Left lung (tissue), 10 donors: ENCODE measurements around the gene SEC24B. TPM values are rescaled to one million over a fixed set of nuclear protein-coding genes. Genes with fewer than 3 reads are reported as not detected.

Experiments
- ATAC-seq: fragments of 200-7000 bp; cut with Tn5 transposase; one replicate; pipeline ENCODE4 v1.9.1; 2020; ENCODE audit warnings: moderate library complexity
- DNase-seq, 4 donors: peaks; one replicate each; pipeline ENCODE4 v3.0.0-alpha.2; 2013 to 2020
- H3K27ac ChIP-seq, 2 donors: fragments of 200-600 bp; sonication (generic) in 1 of 2; one replicate each; pipeline versions ENCODE4 v1.5.0 to v1.8.0; 2020 to 2021
- H3K27me3 ChIP-seq, 2 donors: fragments of 200-600 bp; sonication (generic) in 1 of 2; one replicate each; pipeline versions ENCODE4 v1.5.0 to v1.8.0; 2020 to 2021
- H3K36me3 ChIP-seq, 2 donors: fragments of 200-600 bp; sonication (generic) in 1 of 2; one replicate each; pipeline versions ENCODE4 v1.5.0 to v1.8.0; 2020 to 2021
- H3K4me1 ChIP-seq, 2 donors: fragments of 200-600 bp; one replicate each; pipeline ENCODE4 v1.8.0; 2021
- H3K4me3 ChIP-seq, 2 donors: fragments of 200-600 bp; sonication (generic) in 1 of 2; one replicate each; pipeline versions ENCODE4 v1.5.0 to v1.8.0; 2020 to 2021; ENCODE audit warnings: mild to moderate bottlenecking in 1 of 2
- H3K9me3 ChIP-seq, 2 donors: fragments of 200-600 bp; sonication (generic) in 1 of 2; one replicate each; pipeline versions ENCODE4 v1.5.0 to v1.8.0; 2020 to 2021
- CTCF ChIP-seq, 2 donors: fragments of 200-600 bp; sonication (generic) in 1 of 2; IDR thresholded peaks; one replicate each; pipeline versions ENCODE4 v1.5.0 to v1.8.0; 2021; ENCODE audit warnings: antibody characterized with exemption in 2 of 2
- intact Hi-C, 2 donors: fragments of 100-400 bp; cut with DNase I; formaldehyde crosslinking; loops; one replicate each; pipeline versions ENCODE4 v1.11.2 to v1.14.2; 2022
- polyA plus RNA-seq, 6 donors: library from polyadenylated mRNA; unstranded; fragments of 120-200 nt; gene quantifications; one replicate each; pipeline ENCODE4 v1.2.1, GENCODE V29; 2013; ENCODE audit not compliant: insufficient read length in 6 of 6
- total RNA-seq, 2 donors: library from RNA; stranded (reverse); fragmentation: NEBNext Ultra II Directional; extraction: Animal tissue kit (Norgen Biotek cat#: 25700); gene quantifications; one replicate each; pipeline ENCODE4 v1.2.1, GENCODE V29; 2021
- donor health status: DM: no; HTN: yes; CAD: no.
- donor health status: DM: no; HTN: no; CAD: no.

The SEC24B gene
- total and polyA plus RNA-seq, 8 donors = 27.0 to 42.8 (median 37.2) TPM

- Histone ChIP-seq H3K9me3 (no peaks in the 10 kb centered on the region), H3K27me3 (no peaks in the 10 kb centered on the region), H3K36me3 (no peaks in the 10 kb centered on the region), H3K4me3 (no peak overlapping the region), H3K27ac (no peak overlapping the region), H3K4me1 (no peaks in the 10 kb centered on the region)
- TF ChIP-seq CTCF (IDR thresholded peaks at IDR 0.05) = no peak
- ATAC-seq (no peak), DNase-seq (no peak)
- intact Hi-C loops = no loop called here
These were observed 18.7 kb upstream of the SEC24B start for GRCh38 chr4:109414938-109415337.

GRCh38 chr4:109418588-109418987 is 15.0 kb upstream of the SEC24B start:
- no peak for DNase-seq
- intact Hi-C loops = no loop called here
- Histone ChIP-seq H3K27me3 (no peaks in the 10 kb centered on the region), H3K4me1 (peaks cover 0 to 4% of the 10 kb centered on the region in 2 donors), H3K4me3 (no peak overlapping the region), H3K27ac (no peak overlapping the region), H3K9me3 (no peaks in the 10 kb centered on the region), H3K36me3 (no peaks in the 10 kb centered on the region)
- ATAC-seq = no peak
- no peak for TF ChIP-seq CTCF (IDR thresholded peaks at IDR 0.05)

- no peaks in the 10 kb centered on the region for H3K27me3 ChIP-seq
- H3K4me1 ChIP-seq = peaks cover 0 to 4% of the 10 kb centered on the region in 2 donors
- DNase-seq (no peak), ATAC-seq (no peak)
- H3K27ac ChIP-seq = no peak overlapping the region
- H3K9me3 ChIP-seq = no peaks in the 10 kb centered on the region
- no peak for TF ChIP-seq CTCF (IDR thresholded peaks at IDR 0.05)
- intact Hi-C loops = loop anchor here in 1 of 2 donors (5.0 kb wide), 1 partner anchor 408 kb away; the partner anchor contains the start of gene RRH
- H3K36me3 ChIP-seq = no peaks in the 10 kb centered on the region
- H3K4me3 ChIP-seq = no peak overlapping the region
These were observed 13.9 kb upstream of the SEC24B start for GRCh38 chr4:109419679-109420078.

GRCh38 chr4:109424093-109424841 is 9.3 kb upstream of the SEC24B start:
- Histone ChIP-seq H3K4me1 (peaks cover 0 to 4% of the 10 kb centered on the region in 2 donors), H3K4me3 (no peak overlapping the region), H3K27me3 (no peaks in the 10 kb centered on the region), H3K27ac (no peak overlapping the region), H3K9me3 (no peaks in the 10 kb centered on the region), H3K36me3 (no peaks in the 10 kb centered on the region)
- ATAC-seq = no peak
- TF ChIP-seq CTCF (IDR thresholded peaks at IDR 0.05) = no peak
- intact Hi-C loops = loop anchor here in 1 of 2 donors (5.0 kb wide), 1 partner anchor 403 kb away; the partner anchor contains the start of gene RRH
- no peak for DNase-seq

- no peaks in the 10 kb centered on the region for H3K27me3 ChIP-seq
- DNase-seq = no peak
- TF ChIP-seq CTCF (IDR thresholded peaks at IDR 0.05) = no peak
- H3K4me3 ChIP-seq = no peak overlapping the region
- intact Hi-C loops = no loop called here
- peaks cover 0 to 4% of the 10 kb centered on the region in 2 donors for H3K4me1 ChIP-seq
- H3K36me3 ChIP-seq = no peaks in the 10 kb centered on the region
- no peak overlapping the region for H3K27ac ChIP-seq
- no peak for ATAC-seq
- no peaks in the 10 kb centered on the region for H3K9me3 ChIP-seq
These were observed 8.2 kb upstream of the SEC24B start for GRCh38 chr4:109425405-109425804.
